GM10266 (cell line): ENCODE data around the gene DCAKD.

Source experiments
- DNase-seq: peaks from one replicate; pipeline ENCODE4 v3.0.0; 2012; ENCODE audit errors: extremely low spot score
- CTCF ChIP-seq: IDR thresholded peaks from 2 replicates; pipeline ENCODE4 v1.5.1; 2012; ENCODE audit warnings: mild to moderate bottlenecking, low read depth; ENCODE audit not compliant: control insufficient read depth, insufficient read depth; ENCODE audit errors: missing control alignments

The DCAKD gene

GRCh38 chr17:45036691-45037090 is 14.7 kb downstream of the DCAKD start:
- no peak for DNase-seq
- no peak for TF ChIP-seq CTCF

DNA sequence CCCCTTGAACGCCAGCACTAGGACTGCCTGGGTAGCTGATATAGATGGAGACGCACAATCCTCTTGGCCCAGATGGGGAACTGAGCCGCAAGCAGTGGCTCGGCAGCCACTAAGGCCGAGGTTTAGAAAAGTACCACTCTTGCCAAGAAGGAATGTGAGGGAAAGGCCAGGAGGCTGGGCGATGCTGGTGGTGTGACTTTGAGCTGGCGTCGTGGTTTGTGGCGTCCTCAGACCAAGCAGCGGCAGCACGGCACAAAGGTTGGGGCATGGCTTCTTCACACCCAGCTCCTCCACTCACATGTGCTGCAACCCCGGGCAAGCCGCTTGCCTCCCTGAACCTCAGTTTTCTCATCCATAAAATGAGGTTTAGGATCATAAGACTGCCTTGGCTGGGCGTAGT is 15.6 kb downstream of the DCAKD start:
- TF ChIP-seq CTCF: no peak
- DNase-seq: no peak

GRCh38 chr17:45034599-45034998 is 16.8 kb downstream of the DCAKD start:
- TF ChIP-seq CTCF: no peak
- DNase-seq: no peak

GRCh38 chr17:45032174-45032541 is 19.3 kb downstream of the DCAKD start:
- no peak for TF ChIP-seq CTCF

GRCh38 chr17:45031231-45032173 is 19.9 kb downstream of the DCAKD start:
- no peak for TF ChIP-seq CTCF
- DNase-seq: no peak

More at GRCh38 chr17:45032174-45032541, 19.3 kb downstream of the DCAKD start:
- no peak for DNase-seq

GRCh38 chr17:45030733-45031132 is 20.7 kb downstream of the DCAKD start:
- no peak for TF ChIP-seq CTCF
- no peak for DNase-seq

- no peak for DNase-seq
- no peak for TF ChIP-seq CTCF
Observed at GRCh38 chr17:45029758-45030423, 21.5 kb downstream of the DCAKD start.
